Dermis blood vessel endothelial cell (primary cell): ENCODE data around the gene EPB41L2. TPM values are rescaled to one million over a fixed set of nuclear protein-coding genes. Genes with fewer than 3 reads are reported as not detected.

Experiments
- DNase-seq: peaks from one replicate; pipeline ENCODE4 v3.0.0; 2010
- total RNA-seq: library from RNA; depleted of rRNA; stranded (reverse); fragments of >200 nt; gene quantifications from 2 replicates; pipeline ENCODE4 v1.2.3, GENCODE V29; 2014

EPB41L2 gene
- total RNA-seq, 1 donor from 2014 or later: 94.4 TPM

GRCh38 chr6:130859161-130859867 lies 203.7 kb downstream of the EPB41L2 start:
- DNase-seq: no peak

- no peak for DNase-seq
Measured at GRCh38 chr6:130858498-130859160, 204.4 kb downstream of the EPB41L2 start.

DNA sequence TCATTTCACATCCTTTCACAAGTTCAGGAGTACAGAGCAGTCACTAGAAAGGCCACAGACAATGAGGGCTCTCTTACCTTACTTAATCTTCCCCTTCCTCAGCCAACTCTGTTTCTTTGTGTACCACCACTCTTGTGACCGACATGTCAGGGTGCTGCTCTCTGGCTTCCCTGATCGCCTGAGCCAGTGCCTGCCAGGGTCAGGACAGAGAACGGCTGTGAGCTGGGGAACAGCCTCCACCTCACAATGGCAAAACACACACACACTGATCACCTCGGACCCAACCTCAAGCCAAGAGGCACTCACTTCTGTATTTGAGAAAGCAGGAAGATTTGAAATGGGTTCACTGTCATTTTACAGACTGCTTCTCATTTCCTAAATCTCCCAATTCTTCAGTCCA lies 205.0 kb downstream of the EPB41L2 start:
- DNase-seq: no peak

- DNase-seq: no peak
Measured at GRCh38 chr6:130853555-130854183, 209.4 kb downstream of the EPB41L2 start.

GRCh38 chr6:130852844-130853554 lies 210.0 kb downstream of the EPB41L2 start:
- DNase-seq: no peak

DNA sequence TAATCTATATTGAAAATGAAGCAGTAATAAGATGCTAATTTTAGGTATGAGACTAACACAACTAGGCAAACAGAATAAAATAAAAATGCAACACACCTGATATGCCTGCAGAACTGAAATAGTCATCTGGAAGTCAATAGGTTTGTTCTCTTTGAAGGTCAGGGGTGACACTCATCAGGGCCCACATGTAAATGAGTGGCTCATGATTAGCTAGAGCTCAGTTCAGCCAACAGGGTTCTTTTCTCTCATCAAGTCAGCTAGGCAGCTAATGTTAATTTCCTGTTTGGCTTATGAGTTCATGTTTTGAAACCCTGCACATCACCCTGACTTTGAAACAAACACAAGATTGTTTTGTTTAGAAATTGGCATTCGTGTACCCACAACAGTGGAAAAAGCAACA lies 212.0 kb downstream of the EPB41L2 start:
- DNase-seq: peak; percentile 18

DNA sequence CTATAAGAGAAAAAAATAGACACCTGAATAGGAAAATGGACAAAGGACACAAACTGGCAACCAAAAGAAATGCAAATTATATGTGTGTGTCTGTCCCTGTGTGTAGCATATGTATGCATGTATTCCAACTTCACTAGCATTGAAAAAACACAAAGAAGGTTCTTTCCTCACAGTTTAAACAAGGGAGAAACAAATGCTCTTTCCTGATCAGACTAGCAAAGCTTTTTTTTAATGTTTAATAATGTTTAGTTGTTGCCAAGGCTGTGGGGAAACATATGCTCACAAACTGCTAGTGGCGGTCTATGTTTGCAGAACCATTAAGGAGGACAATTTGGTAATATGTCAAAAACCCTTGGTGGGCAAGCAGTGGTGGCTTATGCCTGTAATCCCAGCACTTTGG lies 213.5 kb downstream of the EPB41L2 start:
- DNase-seq: no peak

DNA sequence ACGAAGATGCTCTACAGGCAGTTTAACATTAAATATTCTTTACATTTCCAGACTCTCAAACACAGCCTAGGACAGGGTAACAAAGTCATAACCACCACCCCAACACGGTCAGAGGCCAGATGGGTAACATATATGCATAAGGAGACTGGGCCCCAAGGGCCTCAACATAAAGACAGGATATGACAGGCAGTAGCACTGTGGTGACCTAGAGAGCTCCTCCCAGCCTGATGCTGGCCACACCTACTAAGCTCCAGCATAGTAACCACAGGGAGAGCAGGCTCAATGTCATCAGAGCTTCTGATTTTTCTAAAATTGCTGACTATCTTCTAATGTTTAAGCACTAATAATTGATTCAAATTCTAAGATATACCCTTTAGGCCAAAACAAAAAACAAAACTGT lies 214.1 kb downstream of the EPB41L2 start:
- DNase-seq: peak; percentile 7

GRCh38 chr6:130847001-130847910 lies 215.8 kb downstream of the EPB41L2 start:
- DNase-seq: no peak

- DNase-seq: no peak
Measured at GRCh38 chr6:130846501-130846900, 216.5 kb downstream of the EPB41L2 start.

- peak; percentile 75 for DNase-seq
Measured at GRCh38 chr6:130843575-130844320, 219.3 kb downstream of the EPB41L2 start.

- DNase-seq: no peak
Measured at GRCh38 chr6:130841128-130841728, 221.8 kb downstream of the EPB41L2 start.

- DNase-seq: no peak
Measured at GRCh38 chr6:130840050-130840449, 223.0 kb downstream of the EPB41L2 start.

GRCh38 chr6:130839379-130839778 lies 223.7 kb downstream of the EPB41L2 start:
- no peak for DNase-seq

- DNase-seq: no peak
Measured at GRCh38 chr6:130838951-130839350, 224.1 kb downstream of the EPB41L2 start.

DNA sequence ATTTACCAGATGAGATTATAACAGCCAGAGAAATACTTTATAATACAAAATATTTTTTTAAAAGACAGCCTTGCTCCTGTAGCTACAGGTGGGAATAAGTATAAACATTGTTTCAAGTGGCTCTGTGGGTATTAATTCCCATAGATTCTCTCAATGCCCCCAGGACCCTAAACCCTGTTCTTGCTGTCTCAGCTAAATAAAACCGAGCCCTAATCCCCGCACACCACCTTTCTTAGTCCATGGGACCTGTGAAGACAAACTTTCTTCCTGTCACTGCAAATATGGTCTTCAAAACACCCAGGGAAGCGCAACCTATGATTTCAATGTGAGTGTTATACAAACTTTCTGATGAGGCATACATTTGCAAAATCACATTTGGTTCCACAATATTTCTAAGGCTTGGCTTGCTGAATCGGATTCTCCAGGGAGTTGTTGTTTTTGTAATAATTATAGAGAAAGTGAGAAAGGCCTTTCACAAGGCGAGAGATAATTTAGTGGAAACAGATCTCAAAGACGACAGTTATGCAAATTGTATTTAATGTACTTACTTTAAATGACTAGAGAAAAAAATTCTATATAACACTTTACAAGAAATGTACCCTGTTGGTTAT lies 224.7 kb downstream of the EPB41L2 start:
- no peak for DNase-seq

DNA sequence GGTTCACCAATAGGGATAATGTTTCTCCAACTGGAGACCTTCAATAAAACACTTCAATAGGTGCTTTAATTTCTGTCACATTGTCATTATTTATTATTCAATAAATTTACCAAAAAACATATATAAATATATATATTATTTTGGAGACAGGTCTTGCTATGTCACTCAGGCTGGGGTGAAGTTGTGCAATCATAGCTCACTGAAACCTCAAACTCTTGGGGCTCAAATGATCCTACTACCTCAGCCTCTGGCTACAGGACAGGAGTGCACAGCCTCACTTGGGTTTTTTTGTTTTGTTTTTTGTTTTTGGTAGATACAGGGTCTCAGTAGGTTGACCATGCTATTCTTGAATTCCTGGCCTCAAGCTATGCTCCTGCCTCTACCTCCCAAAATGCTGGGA lies 226.0 kb downstream of the EPB41L2 start:
- no peak for DNase-seq

GRCh38 chr6:130836055-130836640 lies 226.9 kb downstream of the EPB41L2 start:
- no peak for DNase-seq

GRCh38 chr6:130834482-130835251 lies 228.4 kb downstream of the EPB41L2 start:
- no peak for DNase-seq
